ENCODE measurements around the gene MTURN.

The MTURN gene

DNA sequence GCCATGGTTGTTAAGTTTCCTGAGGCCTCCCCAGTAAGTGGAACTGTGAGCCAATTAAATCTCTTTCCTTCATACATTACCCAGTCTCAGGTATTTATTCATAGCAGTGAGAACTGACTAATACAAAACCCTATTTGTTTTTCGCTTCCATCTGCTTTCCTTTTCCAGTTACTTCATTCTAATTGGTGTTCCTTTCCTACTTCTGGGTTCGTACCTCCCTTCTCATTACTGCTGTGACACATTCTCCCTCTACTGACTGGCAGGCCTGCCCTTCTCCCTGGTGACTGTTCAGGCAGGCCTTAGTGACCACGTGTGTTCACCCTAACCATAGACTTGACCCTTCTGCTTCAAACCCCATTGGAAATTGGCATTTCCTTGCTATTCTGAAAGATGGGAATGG, 37.7 kb downstream of the MTURN start:
- Histone ChIP-seq H2AFZ (ENCODE audit: low read length) (no peak overlapping the region), H3K4me1 (ENCODE audit: low read length) (no peaks in the 10 kb centered on the region), H3K36me3 (replicated peaks; ENCODE audit: insufficient read depth, low read length) (no peaks in the 10 kb centered on the region), H3F3A (ENCODE audit: insufficient read depth, low read length) (no peaks in the 10 kb centered on the region), H3K9me2 (replicated peaks; ENCODE audit: insufficient read depth, low read length) (no peaks in the 10 kb centered on the region), H3K4me2 (ENCODE audit: low read depth, low read length) (no peak overlapping the region), H3K79me2 (ENCODE audit: low read length) (no peaks in the 10 kb centered on the region), H3K9me3 (replicated peaks; ENCODE audit: insufficient read depth, low read length) (no peaks in the 10 kb centered on the region), H3K27ac (ENCODE audit: low read length) (no peak overlapping the region), H4K20me1 (ENCODE audit: insufficient read depth, low read length) (no peaks in the 10 kb centered on the region), H3K4me3 (ENCODE audit: low read length) (no peak overlapping the region), H3K9ac (ENCODE audit: low read length) (no peak overlapping the region), H3K27me3 (replicated peaks; ENCODE audit: insufficient read depth, low read length) (no peaks in the 10 kb centered on the region)
- no peak for DNase-seq
- TF ChIP-seq EZH2phosphoT487 (IDR thresholded peaks at IDR 0.05; ENCODE audit: low read length) (no peak), EZH2 (optimal IDR thresholded peaks at IDR 0.05; ENCODE audit: low read depth, low read length) (no peak)
- TF ChIP-seq, protein P1, sequence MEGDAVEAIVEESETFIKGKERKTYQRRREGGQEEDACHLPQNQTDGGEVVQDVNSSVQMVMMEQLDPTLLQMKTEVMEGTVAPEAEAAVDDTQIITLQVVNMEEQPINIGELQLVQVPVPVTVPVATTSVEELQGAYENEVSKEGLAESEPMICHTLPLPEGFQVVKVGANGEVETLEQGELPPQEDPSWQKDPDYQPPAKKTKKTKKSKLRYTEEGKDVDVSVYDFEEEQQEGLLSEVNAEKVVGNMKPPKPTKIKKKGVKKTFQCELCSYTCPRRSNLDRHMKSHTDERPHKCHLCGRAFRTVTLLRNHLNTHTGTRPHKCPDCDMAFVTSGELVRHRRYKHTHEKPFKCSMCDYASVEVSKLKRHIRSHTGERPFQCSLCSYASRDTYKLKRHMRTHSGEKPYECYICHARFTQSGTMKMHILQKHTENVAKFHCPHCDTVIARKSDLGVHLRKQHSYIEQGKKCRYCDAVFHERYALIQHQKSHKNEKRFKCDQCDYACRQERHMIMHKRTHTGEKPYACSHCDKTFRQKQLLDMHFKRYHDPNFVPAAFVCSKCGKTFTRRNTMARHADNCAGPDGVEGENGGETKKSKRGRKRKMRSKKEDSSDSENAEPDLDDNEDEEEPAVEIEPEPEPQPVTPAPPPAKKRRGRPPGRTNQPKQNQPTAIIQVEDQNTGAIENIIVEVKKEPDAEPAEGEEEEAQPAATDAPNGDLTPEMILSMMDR (IDR thresholded peaks at IDR 0.05; ENCODE audit: low read length) = no peak

DNA sequence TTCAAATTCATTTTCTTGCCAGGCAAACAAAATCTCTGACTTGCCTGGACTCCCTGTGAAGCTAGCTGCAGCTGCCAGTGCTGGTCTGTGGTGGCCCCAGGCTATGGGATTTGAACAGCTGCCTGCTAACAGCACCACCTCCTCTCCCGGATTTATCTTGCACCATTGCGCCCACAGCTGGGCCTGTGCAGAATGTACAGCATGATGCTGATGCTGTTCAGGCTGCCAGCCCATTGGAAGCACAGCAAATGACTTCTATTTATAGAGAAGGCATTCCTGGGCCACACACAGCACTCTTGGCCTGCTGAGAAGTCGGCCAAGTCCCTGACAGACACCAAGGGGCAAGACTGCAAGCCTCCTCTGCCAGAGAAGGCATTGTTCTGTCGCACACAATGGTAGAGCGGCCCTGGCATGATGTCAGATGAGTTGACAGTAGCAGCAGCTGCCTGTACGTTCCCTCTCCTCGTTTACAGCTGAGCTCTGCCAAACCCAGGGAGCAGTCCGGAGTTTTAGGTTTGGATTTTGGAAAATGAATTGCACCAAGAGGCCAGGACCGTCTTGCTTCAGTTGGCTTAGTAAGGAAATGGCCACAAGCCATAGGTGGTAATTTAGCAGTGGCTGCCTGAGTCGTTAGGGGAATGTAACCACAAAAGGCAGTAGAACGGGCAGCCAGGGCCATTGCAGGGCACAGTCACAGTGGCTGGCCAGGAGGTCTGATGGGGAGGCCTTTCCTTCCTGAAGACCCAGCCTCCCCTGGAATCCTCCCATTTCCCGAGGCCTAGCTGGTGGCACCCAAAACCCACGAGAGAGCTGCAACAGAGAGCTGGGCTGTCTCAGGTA, 38.5 kb downstream of the MTURN start:
- Histone ChIP-seq H3K27me3 (replicated peaks; ENCODE audit: insufficient read depth, low read length) (no peaks in the 10 kb centered on the region), H3K9ac (ENCODE audit: low read length) (no peak overlapping the region), H3K4me3 (ENCODE audit: low read length) (no peak overlapping the region), H3K27ac (ENCODE audit: low read length) (no peak overlapping the region), H4K20me1 (ENCODE audit: insufficient read depth, low read length) (no peaks in the 10 kb centered on the region), H3K9me2 (replicated peaks; ENCODE audit: insufficient read depth, low read length) (no peaks in the 10 kb centered on the region), H3K4me2 (ENCODE audit: low read depth, low read length) (no peak overlapping the region), H3K4me1 (ENCODE audit: low read length) (no peaks in the 10 kb centered on the region), H3K9me3 (replicated peaks; ENCODE audit: insufficient read depth, low read length) (no peaks in the 10 kb centered on the region), H2AFZ (ENCODE audit: low read length) (no peak overlapping the region), H3K79me2 (ENCODE audit: low read length) (no peaks in the 10 kb centered on the region), H3F3A (ENCODE audit: insufficient read depth, low read length) (no peaks in the 10 kb centered on the region), H3K36me3 (replicated peaks; ENCODE audit: insufficient read depth, low read length) (no peaks in the 10 kb centered on the region)
- TF ChIP-seq EZH2phosphoT487 (IDR thresholded peaks at IDR 0.05; ENCODE audit: low read length) (no peak), EZH2 (optimal IDR thresholded peaks at IDR 0.05; ENCODE audit: low read depth, low read length) (no peak)
- TF ChIP-seq, protein P1 (IDR thresholded peaks at IDR 0.05; ENCODE audit: low read length) = no peak
- no peak for DNase-seq

DNA sequence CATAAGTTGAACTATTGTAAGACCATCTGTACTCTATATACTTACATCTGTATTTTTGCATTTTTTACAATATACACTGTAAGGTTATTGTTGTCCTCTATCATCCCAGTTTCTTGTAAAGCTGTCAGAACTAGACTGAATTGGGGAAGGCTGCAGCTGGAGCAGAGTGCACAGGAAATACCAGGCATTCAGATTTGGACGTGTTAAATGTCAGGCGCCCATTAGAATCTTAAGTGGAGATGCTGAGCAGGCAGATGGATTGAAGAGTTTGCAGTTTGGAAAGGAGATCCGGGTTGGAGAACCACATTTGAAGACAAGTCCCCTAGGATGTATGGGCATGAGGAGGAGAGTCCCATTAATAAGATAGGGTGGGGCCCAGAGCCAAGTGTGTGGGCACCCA, 40.4 kb downstream of the MTURN start:
- Histone ChIP-seq H3K9ac (ENCODE audit: low read length) (no peak overlapping the region), H3K4me3 (ENCODE audit: low read length) (no peak overlapping the region), H3K9me3 (replicated peaks; ENCODE audit: insufficient read depth, low read length) (no peaks in the 10 kb centered on the region), H3K36me3 (replicated peaks; ENCODE audit: insufficient read depth, low read length) (no peaks in the 10 kb centered on the region), H3K4me1 (ENCODE audit: low read length) (peaks cover 10% of the 10 kb centered on the region), H4K20me1 (ENCODE audit: insufficient read depth, low read length) (no peaks in the 10 kb centered on the region), H3K79me2 (ENCODE audit: low read length) (no peaks in the 10 kb centered on the region), H3K9me2 (replicated peaks; ENCODE audit: insufficient read depth, low read length) (no peaks in the 10 kb centered on the region), H3K4me2 (ENCODE audit: low read depth, low read length) (no peak overlapping the region), H3K27me3 (replicated peaks; ENCODE audit: insufficient read depth, low read length) (no peaks in the 10 kb centered on the region), H2AFZ (ENCODE audit: low read length) (no peak overlapping the region), H3F3A (ENCODE audit: insufficient read depth, low read length) (no peaks in the 10 kb centered on the region), H3K27ac (ENCODE audit: low read length) (no peak overlapping the region)
- no peak for DNase-seq
- TF ChIP-seq, protein P1 (IDR thresholded peaks at IDR 0.05; ENCODE audit: low read length) = no peak
- TF ChIP-seq EZH2 (optimal IDR thresholded peaks at IDR 0.05; ENCODE audit: low read depth, low read length) = no peak
- TF ChIP-seq EZH2phosphoT487 (IDR thresholded peaks at IDR 0.05; ENCODE audit: low read length) = no peak

Data from MM.1S (cell line).